ENCODE data around the gene PRRT4.

Gene PRRT4

DNA sequence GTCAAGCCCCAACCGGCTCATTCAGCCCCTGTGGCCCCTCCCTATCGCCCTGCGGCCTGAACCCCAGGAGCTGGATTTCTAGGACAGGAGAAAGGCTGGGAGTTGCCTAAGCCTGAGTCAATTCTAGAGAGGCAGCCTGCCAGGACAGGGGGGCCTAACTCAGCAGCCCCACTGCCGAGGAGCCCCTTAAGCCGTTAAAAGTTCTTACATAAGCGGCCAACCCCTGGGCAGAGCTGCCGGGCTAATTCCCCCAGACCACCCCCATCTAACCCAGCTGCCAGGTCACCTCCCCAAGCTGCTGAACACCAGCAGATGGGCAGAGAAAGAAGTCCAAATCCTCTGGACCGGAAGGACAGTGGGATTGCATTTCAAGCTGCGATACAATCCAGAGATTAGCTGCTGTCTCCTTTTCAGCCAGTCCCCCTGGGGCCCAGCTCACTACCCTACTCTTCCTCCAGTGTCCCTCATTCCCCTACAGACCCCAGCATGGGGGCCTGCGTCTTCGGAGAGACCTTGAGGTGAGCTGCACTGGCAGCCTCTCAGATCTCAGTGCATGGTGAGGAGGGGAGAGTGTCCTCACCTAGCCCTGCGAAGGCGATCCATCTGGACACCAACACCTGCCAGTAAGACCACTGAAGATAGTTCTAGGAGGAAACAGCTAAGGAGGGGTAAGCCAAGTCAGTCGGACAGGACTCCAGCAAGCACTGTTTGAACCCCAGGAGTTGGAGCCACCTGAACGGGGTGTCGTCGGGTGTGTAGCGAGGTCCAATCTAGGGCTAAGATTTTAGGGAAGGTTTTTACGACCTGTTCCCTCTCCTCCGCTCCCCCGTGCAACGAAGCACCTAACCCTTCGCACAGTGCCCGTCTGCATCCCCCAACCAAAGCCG lies 47.5 kb upstream of the PRRT4 start:
- peak overlapping the region; percentile 96 for H3K4me3 ChIP-seq (ENCODE audit: low read length)
- no peaks in the 10 kb centered on the region for H4K20me1 ChIP-seq (ENCODE audit: insufficient read depth, low read length)
- H2AFZ ChIP-seq (ENCODE audit: low read length) = peak overlapping the region; percentile 99
- no peaks in the 10 kb centered on the region for H3K36me3 ChIP-seq (replicated peaks; ENCODE audit: insufficient read depth, low read length)
- no peak overlapping the region for H3K27ac ChIP-seq (ENCODE audit: low read length)
- no peaks in the 10 kb centered on the region for H3K9me2 ChIP-seq (replicated peaks; ENCODE audit: insufficient read depth, low read length)
- H3K4me2 ChIP-seq (ENCODE audit: low read depth, low read length) = peak overlapping the region; percentile 97
- peaks cover 37% of the 10 kb centered on the region for H3K27me3 ChIP-seq (replicated peaks; ENCODE audit: insufficient read depth, low read length)
- H3K9me3 ChIP-seq (replicated peaks; ENCODE audit: insufficient read depth, low read length) = no peaks in the 10 kb centered on the region
- H3K9ac ChIP-seq (ENCODE audit: low read length) = peak overlapping the region; percentile 22; the same call in 1 of the 2 replicates
- peaks cover 14% of the 10 kb centered on the region for H3K4me1 ChIP-seq (ENCODE audit: low read length)
- TF ChIP-seq EZH2 (optimal IDR thresholded peaks at IDR 0.05; ENCODE audit: low read depth, low read length) = no peak
- TF ChIP-seq, protein P1, sequence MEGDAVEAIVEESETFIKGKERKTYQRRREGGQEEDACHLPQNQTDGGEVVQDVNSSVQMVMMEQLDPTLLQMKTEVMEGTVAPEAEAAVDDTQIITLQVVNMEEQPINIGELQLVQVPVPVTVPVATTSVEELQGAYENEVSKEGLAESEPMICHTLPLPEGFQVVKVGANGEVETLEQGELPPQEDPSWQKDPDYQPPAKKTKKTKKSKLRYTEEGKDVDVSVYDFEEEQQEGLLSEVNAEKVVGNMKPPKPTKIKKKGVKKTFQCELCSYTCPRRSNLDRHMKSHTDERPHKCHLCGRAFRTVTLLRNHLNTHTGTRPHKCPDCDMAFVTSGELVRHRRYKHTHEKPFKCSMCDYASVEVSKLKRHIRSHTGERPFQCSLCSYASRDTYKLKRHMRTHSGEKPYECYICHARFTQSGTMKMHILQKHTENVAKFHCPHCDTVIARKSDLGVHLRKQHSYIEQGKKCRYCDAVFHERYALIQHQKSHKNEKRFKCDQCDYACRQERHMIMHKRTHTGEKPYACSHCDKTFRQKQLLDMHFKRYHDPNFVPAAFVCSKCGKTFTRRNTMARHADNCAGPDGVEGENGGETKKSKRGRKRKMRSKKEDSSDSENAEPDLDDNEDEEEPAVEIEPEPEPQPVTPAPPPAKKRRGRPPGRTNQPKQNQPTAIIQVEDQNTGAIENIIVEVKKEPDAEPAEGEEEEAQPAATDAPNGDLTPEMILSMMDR (IDR thresholded peaks at IDR 0.05; ENCODE audit: low read length) = no peak
- no peak for TF ChIP-seq EZH2phosphoT487 (IDR thresholded peaks at IDR 0.05; ENCODE audit: low read length)
- H3K79me2 ChIP-seq (ENCODE audit: low read length) = peaks cover 17% of the 10 kb centered on the region
- DNase-seq = peak; percentile 18
- H3F3A ChIP-seq (ENCODE audit: insufficient read depth, low read length) = peaks cover 25% of the 10 kb centered on the region

DNA sequence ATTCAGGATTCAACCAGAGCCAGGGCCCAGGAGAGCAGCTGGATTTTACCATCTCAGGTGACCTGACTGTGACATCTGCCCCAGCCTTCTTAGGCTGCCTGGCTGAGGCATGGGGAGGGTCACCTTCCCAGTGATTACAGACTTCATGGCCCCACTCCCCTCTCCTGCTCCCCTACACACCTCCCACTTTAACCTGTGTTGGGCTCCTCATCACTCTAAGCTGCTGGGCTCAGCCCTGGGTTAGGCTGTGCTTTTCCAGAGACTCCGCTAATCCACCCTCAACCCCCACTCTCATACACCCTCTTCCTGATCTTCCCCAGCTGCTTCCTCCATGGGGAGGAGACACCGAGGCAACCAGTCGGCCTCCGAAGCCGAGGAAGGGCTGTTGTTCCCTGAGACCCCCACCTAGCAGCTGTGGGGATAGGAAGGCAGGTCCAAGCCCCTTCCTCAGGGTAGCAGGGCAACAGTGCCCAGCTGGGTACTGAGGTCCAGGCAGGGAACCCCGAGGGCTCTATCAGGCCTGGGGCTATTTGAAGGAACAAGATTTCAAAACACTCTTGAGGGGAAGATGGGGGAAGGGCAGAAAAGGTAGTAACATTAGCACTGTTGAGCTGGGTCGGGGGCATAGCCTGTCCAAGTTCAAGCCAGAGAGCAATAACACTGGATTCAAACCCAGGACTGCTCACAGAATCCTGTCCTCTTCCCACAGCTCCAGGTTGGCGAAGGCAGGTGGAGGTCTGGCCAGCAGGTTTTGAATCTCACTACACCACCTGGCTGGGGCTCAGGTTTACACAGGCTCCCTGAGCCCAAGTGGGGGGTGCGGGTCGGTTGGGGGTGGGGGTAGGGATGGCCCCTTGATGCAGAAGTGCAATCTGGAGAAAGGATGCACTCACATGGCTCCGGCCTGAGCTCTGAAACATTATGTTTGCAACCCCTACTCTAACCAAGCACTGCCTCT lies 46.5 kb upstream of the PRRT4 start:
- Histone ChIP-seq H4K20me1 (ENCODE audit: insufficient read depth, low read length) (no peaks in the 10 kb centered on the region), H3K79me2 (ENCODE audit: low read length) (peaks cover 23% of the 10 kb centered on the region), H3K27ac (ENCODE audit: low read length) (no peak overlapping the region), H3K27me3 (replicated peaks; ENCODE audit: insufficient read depth, low read length) (peaks cover 27% of the 10 kb centered on the region), H3K4me2 (ENCODE audit: low read depth, low read length) (no peak overlapping the region), H3K9me2 (replicated peaks; ENCODE audit: insufficient read depth, low read length) (no peaks in the 10 kb centered on the region), H3K36me3 (replicated peaks; ENCODE audit: insufficient read depth, low read length) (no peaks in the 10 kb centered on the region), H3K4me3 (ENCODE audit: low read length) (no peak overlapping the region), H3K9ac (ENCODE audit: low read length) (no peak overlapping the region), H3K9me3 (replicated peaks; ENCODE audit: insufficient read depth, low read length) (no peaks in the 10 kb centered on the region), H3F3A (ENCODE audit: insufficient read depth, low read length) (peaks cover 25% of the 10 kb centered on the region), H3K4me1 (ENCODE audit: low read length) (peaks cover 14% of the 10 kb centered on the region), H2AFZ (ENCODE audit: low read length) (no peak overlapping the region)
- DNase-seq = no peak
- TF ChIP-seq EZH2 (optimal IDR thresholded peaks at IDR 0.05; ENCODE audit: low read depth, low read length) = no peak
- no peak for TF ChIP-seq EZH2phosphoT487 (IDR thresholded peaks at IDR 0.05; ENCODE audit: low read length)
- TF ChIP-seq, protein P1 (IDR thresholded peaks at IDR 0.05; ENCODE audit: low read length) = no peak

DNA sequence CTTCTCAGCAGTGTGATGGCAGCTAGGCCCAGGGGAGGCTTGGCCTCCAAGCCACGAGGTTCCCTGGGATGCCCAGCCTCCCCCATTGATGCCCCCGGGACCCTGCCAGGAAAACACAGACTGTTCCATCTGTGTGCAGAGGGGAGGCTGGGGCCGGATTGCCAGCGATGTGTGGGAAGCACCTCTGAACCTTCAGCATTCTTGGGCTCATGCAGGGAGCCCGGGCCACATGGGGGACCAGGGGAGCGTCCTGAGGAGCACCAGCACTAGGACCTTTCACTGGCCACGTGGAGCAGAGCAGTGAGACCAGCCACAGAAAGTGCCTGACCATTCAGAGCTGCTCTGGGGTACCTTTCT lies 45.7 kb upstream of the PRRT4 start:
- H2AFZ ChIP-seq (ENCODE audit: low read length) = no peak overlapping the region
- peaks cover 14% of the 10 kb centered on the region for H3K4me1 ChIP-seq (ENCODE audit: low read length)
- no peak overlapping the region for H3K27ac ChIP-seq (ENCODE audit: low read length)
- H3K9me2 ChIP-seq (replicated peaks; ENCODE audit: insufficient read depth, low read length) = no peaks in the 10 kb centered on the region
- no peak overlapping the region for H3K4me3 ChIP-seq (ENCODE audit: low read length)
- no peaks in the 10 kb centered on the region for H3K9me3 ChIP-seq (replicated peaks; ENCODE audit: insufficient read depth, low read length)
- H3K79me2 ChIP-seq (ENCODE audit: low read length) = peaks cover 23% of the 10 kb centered on the region
- H3K27me3 ChIP-seq (replicated peaks; ENCODE audit: insufficient read depth, low read length) = peaks cover 25% of the 10 kb centered on the region
- no peak overlapping the region for H3K4me2 ChIP-seq (ENCODE audit: low read depth, low read length)
- no peak overlapping the region for H3K9ac ChIP-seq (ENCODE audit: low read length)
- H4K20me1 ChIP-seq (ENCODE audit: insufficient read depth, low read length) = no peaks in the 10 kb centered on the region
- peaks cover 25% of the 10 kb centered on the region for H3F3A ChIP-seq (ENCODE audit: insufficient read depth, low read length)
- no peaks in the 10 kb centered on the region for H3K36me3 ChIP-seq (replicated peaks; ENCODE audit: insufficient read depth, low read length)
- no peak for DNase-seq
- TF ChIP-seq EZH2phosphoT487 (IDR thresholded peaks at IDR 0.05; ENCODE audit: low read length) = no peak
- TF ChIP-seq, protein P1 (IDR thresholded peaks at IDR 0.05; ENCODE audit: low read length) = no peak
- no peak for TF ChIP-seq EZH2 (optimal IDR thresholded peaks at IDR 0.05; ENCODE audit: low read depth, low read length)
